ENCODE measurements around the gene TSSC4. TPM values are rescaled to one million over a fixed set of nuclear protein-coding genes. Genes with fewer than 3 reads are reported as not detected.

TSSC4 gene
- total and polyA plus RNA-seq, 9 of the 15 experiments (the other 6 are each of a cell fraction or from before 2014, with no cell fraction given), result 0.41 to 54.2 (median 11.0) TPM

DNA sequence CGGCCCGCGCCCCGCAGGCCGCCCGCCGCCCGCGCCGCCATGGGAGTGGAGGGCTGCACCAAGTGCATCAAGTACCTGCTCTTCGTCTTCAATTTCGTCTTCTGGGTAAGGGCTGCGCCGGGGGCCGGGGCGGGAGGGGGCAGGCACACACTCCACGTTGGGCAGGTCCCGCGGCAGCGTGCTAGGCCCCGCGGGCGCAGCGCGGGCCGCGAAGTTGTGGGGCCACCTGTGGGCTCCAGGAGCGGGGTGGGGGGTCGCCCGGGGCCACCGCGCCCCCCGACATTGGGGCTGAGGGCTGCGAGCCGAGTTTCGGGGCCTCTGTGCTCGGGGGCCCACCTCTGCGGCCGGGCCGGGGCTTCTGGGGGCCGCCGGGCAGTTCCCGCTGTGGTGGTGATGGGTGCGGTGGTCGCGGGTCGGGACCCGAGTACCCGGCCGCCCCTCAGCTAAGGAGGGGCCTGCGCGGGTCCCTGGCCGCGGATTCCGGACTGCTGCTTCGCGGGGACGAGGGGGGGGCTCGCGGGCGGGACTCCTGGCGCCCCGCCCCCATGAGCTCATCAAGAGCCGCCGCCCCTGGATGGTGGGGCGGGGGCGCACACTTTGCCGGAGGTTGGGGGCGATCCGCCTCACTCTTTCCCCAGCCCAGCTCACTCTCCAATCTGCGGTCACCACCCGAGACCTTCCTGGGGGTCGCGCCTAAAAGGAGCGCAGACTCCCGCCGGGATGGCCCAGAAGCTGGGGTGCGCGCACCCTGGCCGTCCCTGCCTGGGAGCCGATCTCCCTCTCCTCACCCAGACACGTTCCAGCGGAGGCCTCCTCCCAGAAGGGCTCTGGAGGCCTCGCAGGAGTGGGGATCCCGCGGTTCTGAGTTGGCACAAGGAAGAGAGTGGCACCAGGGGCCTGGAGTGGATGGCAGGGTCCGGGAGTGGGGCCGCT, 22.8 kb upstream of the TSSC4 start (continued):
- no peak for TF ChIP-seq RHOXF2B (CRISPR knock-in tag; conservative IDR thresholded peaks at IDR 0.05)
- TF ChIP-seq, protein P1, sequence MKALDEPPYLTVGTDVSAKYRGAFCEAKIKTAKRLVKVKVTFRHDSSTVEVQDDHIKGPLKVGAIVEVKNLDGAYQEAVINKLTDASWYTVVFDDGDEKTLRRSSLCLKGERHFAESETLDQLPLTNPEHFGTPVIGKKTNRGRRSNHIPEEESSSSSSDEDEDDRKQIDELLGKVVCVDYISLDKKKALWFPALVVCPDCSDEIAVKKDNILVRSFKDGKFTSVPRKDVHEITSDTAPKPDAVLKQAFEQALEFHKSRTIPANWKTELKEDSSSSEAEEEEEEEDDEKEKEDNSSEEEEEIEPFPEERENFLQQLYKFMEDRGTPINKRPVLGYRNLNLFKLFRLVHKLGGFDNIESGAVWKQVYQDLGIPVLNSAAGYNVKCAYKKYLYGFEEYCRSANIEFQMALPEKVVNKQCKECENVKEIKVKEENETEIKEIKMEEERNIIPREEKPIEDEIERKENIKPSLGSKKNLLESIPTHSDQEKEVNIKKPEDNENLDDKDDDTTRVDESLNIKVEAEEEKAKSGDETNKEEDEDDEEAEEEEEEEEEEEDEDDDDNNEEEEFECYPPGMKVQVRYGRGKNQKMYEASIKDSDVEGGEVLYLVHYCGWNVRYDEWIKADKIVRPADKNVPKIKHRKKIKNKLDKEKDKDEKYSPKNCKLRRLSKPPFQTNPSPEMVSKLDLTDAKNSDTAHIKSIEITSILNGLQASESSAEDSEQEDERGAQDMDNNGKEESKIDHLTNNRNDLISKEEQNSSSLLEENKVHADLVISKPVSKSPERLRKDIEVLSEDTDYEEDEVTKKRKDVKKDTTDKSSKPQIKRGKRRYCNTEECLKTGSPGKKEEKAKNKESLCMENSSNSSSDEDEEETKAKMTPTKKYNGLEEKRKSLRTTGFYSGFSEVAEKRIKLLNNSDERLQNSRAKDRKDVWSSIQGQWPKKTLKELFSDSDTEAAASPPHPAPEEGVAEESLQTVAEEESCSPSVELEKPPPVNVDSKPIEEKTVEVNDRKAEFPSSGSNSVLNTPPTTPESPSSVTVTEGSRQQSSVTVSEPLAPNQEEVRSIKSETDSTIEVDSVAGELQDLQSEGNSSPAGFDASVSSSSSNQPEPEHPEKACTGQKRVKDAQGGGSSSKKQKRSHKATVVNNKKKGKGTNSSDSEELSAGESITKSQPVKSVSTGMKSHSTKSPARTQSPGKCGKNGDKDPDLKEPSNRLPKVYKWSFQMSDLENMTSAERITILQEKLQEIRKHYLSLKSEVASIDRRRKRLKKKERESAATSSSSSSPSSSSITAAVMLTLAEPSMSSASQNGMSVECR (CRISPR knock-in tag; IDR thresholded peaks at IDR 0.05), result 0 out of 2 replicates have a peak, but pooled peaks have one; percentile 20
- no peak for TF ChIP-seq FOXA3 (CRISPR knock-in tag; conservative IDR thresholded peaks at IDR 0.05 in 1 of 2, IDR thresholded peaks at IDR 0.05 in 1 of 2)
- peak; percentile 28; the same call in 1 of the 2 replicates for TF ChIP-seq ZBTB12 (CRISPR knock-in tag; IDR thresholded peaks at IDR 0.05)
- TF ChIP-seq XRCC3 (IDR thresholded peaks at IDR 0.05), result no peak
- TF ChIP-seq TEAD4 (IDR thresholded peaks at IDR 0.05; ENCODE audit: low read length), result no peak
- no peak for TF ChIP-seq TEAD4 (CRISPR knock-in tag; IDR thresholded peaks at IDR 0.05; ENCODE audit: borderline replicate concordance)
- peak; percentile 62 for TF ChIP-seq JUND (IDR thresholded peaks at IDR 0.05; ENCODE audit: borderline replicate concordance, low read depth, low read length)
- no peak; the same call in 2 of the 3 replicates for TF ChIP-seq JUND (tag; IDR thresholded peaks at IDR 0.05; ENCODE audit: borderline replicate concordance, low read depth, low read length)
- peak; percentile 59 for TF ChIP-seq PCBP1 (IDR thresholded peaks at IDR 0.05; ENCODE audit: low read depth, low read length, poor library complexity, severe bottlenecking)
- TF ChIP-seq EGR1 (conservative IDR thresholded peaks at IDR 0.05), result peak; percentile 59
- TF ChIP-seq KLF6 (CRISPR knock-in tag; IDR thresholded peaks at IDR 0.05; ENCODE audit: borderline replicate concordance), result no peak
- peak; percentile 29 for TF ChIP-seq PRDM10 (IDR thresholded peaks at IDR 0.05; ENCODE audit: partially characterized antibody)
- TF ChIP-seq TGIF2 (CRISPR knock-in tag; IDR thresholded peaks at IDR 0.05), result peak; percentile 73; the same call in 1 of the 2 replicates
- TF ChIP-seq KAT7 (CRISPR knock-in tag; IDR thresholded peaks at IDR 0.05; ENCODE audit: borderline replicate concordance), result peak; percentile 58; the same call in 1 of the 2 replicates
- TF ChIP-seq ATF7 (IDR thresholded peaks at IDR 0.05), result peak; percentile 85
- TF ChIP-seq FOXP1 (CRISPR knock-in tag; IDR thresholded peaks at IDR 0.05), result 0 out of 2 replicates have a peak, but pooled peaks have one; percentile 35

Data from K562 (cell line).